Prostate gland (tissue), 2 donors: ENCODE data around the gene PTX3. TPM values are rescaled to one million over a fixed set of nuclear protein-coding genes. Genes with fewer than 3 reads are reported as not detected.

Source experiments
- DNase-seq: peaks from one replicate; pipeline ENCODE4 v3.0.0-alpha.2; 2019; ENCODE audit warnings: low spot score
- H3K27ac ChIP-seq, 2 donors: fragments of 200-600 bp; sonication (generic); 2 replicates each; pipeline ENCODE4 v1.5.1; 2017 to 2019
- H3K27me3 ChIP-seq: fragments of 200-600 bp; sonication (generic); replicated peaks from 2 replicates; pipeline ENCODE4 v1.5.1; 2019; ENCODE audit not compliant: insufficient read depth
- H3K36me3 ChIP-seq, 2 donors: fragments of 200-600 bp; sonication (generic); 1 replicate in 1 of 2; 2 replicates in 1 of 2; pipeline versions ENCODE4 v1.5.1 to v1.8.1; 2017 to 2019
- H3K4me1 ChIP-seq: fragments of 200-600 bp; sonication (generic); replicated peaks from 2 replicates; pipeline ENCODE4 v1.5.1; 2019
- H3K4me3 ChIP-seq, 2 donors: fragments of 200-600 bp; sonication (generic); 2 replicates each; pipeline ENCODE4 v1.5.1; 2017 to 2019
- H3K9me3 ChIP-seq: fragments of 200-600 bp; sonication (generic); 2 replicates; pipeline ENCODE4 v1.5.1; 2017
- CTCF ChIP-seq, 4 experiments: fragments of 200-600 bp in 2 of 4; fragments of 450-650 bp in 2 of 4; sonication (generic) in 2 of 4; IDR thresholded peaks; 1 replicate in 3 of 4; 2 replicates in 1 of 4; pipeline ENCODE4 v1.5.1; 2016 to 2019; ENCODE audit warnings: antibody characterized with exemption in 4 of 4, mild to moderate bottlenecking in 2 of 4, moderate library complexity in 2 of 4
- POLR2A ChIP-seq: fragments of 450-650 bp; IDR thresholded peaks from one replicate; pipeline ENCODE4 v1.6.1; 2016; ENCODE audit warnings: antibody characterized with exemption, mild to moderate bottlenecking
- POLR2AphosphoS5 ChIP-seq: sonication (generic); formaldehyde crosslinking; IDR thresholded peaks from one replicate; pipeline ENCODE4 v1.6.1; 2017; ENCODE audit warnings: antibody characterized with exemption
- WGBS: methylation state at CpG from one replicate; pipeline ENCODE4 v1.1.5; 2018; 5-methylcytosine and 5-hydroxymethylcytosine counted together
- intact Hi-C: fragments of 100-400 bp; cut with DNase I; formaldehyde crosslinking; loops from one replicate; pipeline ENCODE4 v1.14.2; 2022
- total RNA-seq, 2 donors: library from RNA; depleted of rRNA; stranded (reverse); fragments of >200 nt; gene quantifications; one replicate each; pipeline ENCODE4 v1.1.0, GENCODE V29; 2016

PTX3 gene
- total RNA-seq, 2 donors from 2014 or later = 0.55 to 0.97 TPM

- intact Hi-C loops = no loop called here
- H3K27ac ChIP-seq = no peak overlapping the region
- no peaks in the 10 kb centered on the region for H3K9me3 ChIP-seq
- H3K4me1 ChIP-seq = no peaks in the 10 kb centered on the region
- no peaks in the 10 kb centered on the region for H3K27me3 ChIP-seq
- no peaks in the 10 kb centered on the region for H3K36me3 ChIP-seq
- DNase-seq = no peak
- no peak for TF ChIP-seq POLR2AphosphoS5
- TF ChIP-seq CTCF (IDR thresholded peaks at IDR 0.05) = no peak
- no peak for TF ChIP-seq POLR2A
- WGBS = 75% methylated on average over 3 of the region's 3 CpGs
- no peak overlapping the region for H3K4me3 ChIP-seq
These were observed 15.4 kb downstream of the PTX3 start for GRCh38 chr3:157452097-157452496.

GRCh38 chr3:157453824-157454223 lies 17.2 kb downstream of the PTX3 start:
- TF ChIP-seq POLR2AphosphoS5 (no peak), POLR2A (no peak), CTCF (IDR thresholded peaks at IDR 0.05) (no peak)
- 51% methylated on average over 1 of the region's 1 CpG for WGBS
- Histone ChIP-seq H3K36me3 (no peaks in the 10 kb centered on the region), H3K4me1 (no peaks in the 10 kb centered on the region), H3K9me3 (no peaks in the 10 kb centered on the region), H3K27me3 (no peaks in the 10 kb centered on the region), H3K4me3 (no peak overlapping the region), H3K27ac (no peak overlapping the region)
- no peak for DNase-seq
- intact Hi-C loops = no loop called here

- Histone ChIP-seq H3K4me3 (no peak overlapping the region), H3K27ac (no peak overlapping the region), H3K9me3 (no peaks in the 10 kb centered on the region), H3K4me1 (no peaks in the 10 kb centered on the region), H3K27me3 (no peaks in the 10 kb centered on the region), H3K36me3 (no peaks in the 10 kb centered on the region)
- no peak for TF ChIP-seq POLR2AphosphoS5
- no peak for TF ChIP-seq CTCF (IDR thresholded peaks at IDR 0.05)
- no peak for TF ChIP-seq POLR2A
- intact Hi-C loops = no loop called here
- WGBS = 28% methylated on average over 2 of the region's 2 CpGs
- no peak for DNase-seq
These were observed 23.1 kb downstream of the PTX3 start for GRCh38 chr3:157459706-157460105.

- intact Hi-C loops = no loop called here
- TF ChIP-seq POLR2A = no peak
- TF ChIP-seq CTCF (IDR thresholded peaks at IDR 0.05) = no peak
- no peak for TF ChIP-seq POLR2AphosphoS5
- Histone ChIP-seq H3K36me3 (no peaks in the 10 kb centered on the region), H3K4me1 (no peaks in the 10 kb centered on the region), H3K27ac (no peak overlapping the region), H3K9me3 (no peaks in the 10 kb centered on the region), H3K4me3 (no peak overlapping the region), H3K27me3 (no peaks in the 10 kb centered on the region)
- 34% methylated on average over 2 of the region's 2 CpGs for WGBS
- DNase-seq = no peak
These were observed 23.6 kb downstream of the PTX3 start for GRCh38 chr3:157460253-157460652.

GRCh38 chr3:157463816-157464215 lies 27.2 kb downstream of the PTX3 start:
- H3K4me1 ChIP-seq = no peaks in the 10 kb centered on the region
- no peaks in the 10 kb centered on the region for H3K36me3 ChIP-seq
- no peak for DNase-seq
- intact Hi-C loops = no loop called here
- no peak overlapping the region for H3K27ac ChIP-seq
- 88% methylated on average over 1 of the region's 1 CpG for WGBS
- TF ChIP-seq POLR2A (no peak), POLR2AphosphoS5 (no peak), CTCF (IDR thresholded peaks at IDR 0.05) (no peak)
- H3K9me3 ChIP-seq = no peaks in the 10 kb centered on the region
- no peaks in the 10 kb centered on the region for H3K27me3 ChIP-seq
- no peak overlapping the region for H3K4me3 ChIP-seq
